ENCODE results near the gene HERPUD2.

GRCh38 chr7:35731349-35731748, 36.4 kb upstream of the HERPUD2 start:
- TF ChIP-seq POLR2AphosphoS5 (IDR thresholded peaks at IDR 0.05) (no peak), CTCF (IDR thresholded peaks at IDR 0.05) (no peak)

All from transverse colon (tissue), 4 donors.